ENCODE data around the gene NDUFS1. TPM values are rescaled to one million over a fixed set of nuclear protein-coding genes. Genes with fewer than 3 reads are reported as not detected.
"Not testable (repeated sequence)": the region's sequence is repeated elsewhere in the genome, so short reads cannot be mapped to it uniquely, and the experiment has no call there.

Gene NDUFS1
- total and polyA plus RNA-seq, 2 donors (not counting 1 experiment from before 2014, with no cell fraction given): 12.3 to 46.3 TPM

DNA sequence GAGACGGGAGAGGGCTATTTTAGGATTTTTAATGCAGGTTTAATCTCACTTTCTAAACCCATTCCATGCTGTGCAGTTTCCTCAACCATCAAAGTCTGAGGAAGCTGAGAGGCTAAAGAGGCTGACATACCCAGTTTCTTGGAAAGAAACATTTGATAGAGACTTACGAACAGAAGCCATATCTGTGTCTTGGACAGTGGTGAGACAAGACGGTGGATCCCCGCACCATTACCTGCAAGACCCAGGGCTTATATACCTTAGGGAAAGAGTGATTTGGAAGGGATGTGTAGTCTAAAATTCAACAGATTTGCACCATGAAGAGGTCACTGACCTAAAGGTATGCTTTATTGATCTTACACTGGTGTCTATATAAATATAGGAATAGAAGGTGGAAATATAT lies 13.9 kb upstream of the NDUFS1 start:
- Mint-ChIP-seq H3K27me3 (no peaks in the 10 kb centered on the region), H3K9me3 (ENCODE audit: insufficient read depth) (no peaks in the 10 kb centered on the region), H3K4me1 (no peaks in the 10 kb centered on the region), H3K4me3 (no peak overlapping the region), H3K27ac (no peak overlapping the region)
- WGBS (ENCODE audit: insufficient coverage): 100% methylated on average over 1 of the region's 4 CpGs
- Histone ChIP-seq H3K79me2 (ENCODE audit: control insufficient read depth, insufficient read depth, low read length) (no peaks in the 10 kb centered on the region), H3K4me2 (replicated peaks; ENCODE audit: low read depth, low read length, poor library complexity, severe bottlenecking) (no peak overlapping the region), H2AFZ (ENCODE audit: insufficient read depth, low read depth, low read length, poor library complexity, severe bottlenecking) (no peak overlapping the region), H3K4me1 (ENCODE audit: control insufficient read depth in 2 of 2, insufficient read depth in 2 of 2, low read length in 2 of 2) (no peaks in the 10 kb centered on the region), H3K27ac (ENCODE audit: low read length in 2 of 2) (no peak overlapping the region), H3K9ac (ENCODE audit: low read length) (no peak overlapping the region), H3K4me3 (ENCODE audit: control extremely low read depth in 1 of 5, extremely low read depth in 1 of 5, insufficient read depth in 1 of 5, low read depth in 2 of 5, low read length in 4 of 5) (no peak overlapping the region), H3K9me3 (ENCODE audit: control extremely low read depth in 1 of 3, control insufficient read depth in 2 of 3, insufficient read depth in 1 of 3, low read length in 2 of 3) (no peaks in the 10 kb centered on the region), H3K27me3 (replicated peaks in 1 of 4; ENCODE audit: control extremely low read depth in 1 of 4, control insufficient read depth in 3 of 4, insufficient read depth in 4 of 4, low read length in 3 of 4) (no peaks in the 10 kb centered on the region), H4K20me1 (ENCODE audit: control insufficient read depth, insufficient read depth, low read length, poor library complexity, severe bottlenecking) (no peaks in the 10 kb centered on the region), H3K36me3 (replicated peaks in 1 of 2; ENCODE audit: control extremely low read depth in 1 of 2, control insufficient read depth in 1 of 2, extremely low read depth in 1 of 2, insufficient read depth in 2 of 2, low read length in 1 of 2) (no peaks in the 10 kb centered on the region)
- intact Hi-C loops (cut with micrococcal nuclease): no loop called here
- TF ChIP-seq EZH2 (IDR thresholded peaks at IDR 0.05; ENCODE audit: borderline replicate concordance, insufficient read depth, low read depth, low read length, poor library complexity, severe bottlenecking) (no peak), CTCF (IDR thresholded peaks at IDR 0.05) (no peak)
- ATAC-seq (ENCODE audit: low read depth): no peak
- no peak for DNase-seq
- CTCF ChIA-PET: no interaction called here
- POLR2A ChIA-PET: no interaction called here

- H3K27me3 ChIP-seq (replicated peaks in 1 of 4; ENCODE audit: control extremely low read depth in 1 of 4, control insufficient read depth in 3 of 4, insufficient read depth in 4 of 4, low read length in 3 of 4); H3K36me3 ChIP-seq (replicated peaks in 1 of 2; ENCODE audit: control extremely low read depth in 1 of 2, control insufficient read depth in 1 of 2, extremely low read depth in 1 of 2, insufficient read depth in 2 of 2, low read length in 1 of 2); CTCF ChIA-PET; H3K4me2 ChIP-seq (replicated peaks; ENCODE audit: low read depth, low read length, poor library complexity, severe bottlenecking); H3K27ac Mint-ChIP-seq; H3K9me3 Mint-ChIP-seq (ENCODE audit: insufficient read depth); H3K4me1 Mint-ChIP-seq; H3K27ac ChIP-seq (ENCODE audit: low read length in 2 of 2); H3K4me3 Mint-ChIP-seq; H2AFZ ChIP-seq (ENCODE audit: insufficient read depth, low read depth, low read length, poor library complexity, severe bottlenecking); POLR2A ChIA-PET; H4K20me1 ChIP-seq (ENCODE audit: control insufficient read depth, insufficient read depth, low read length, poor library complexity, severe bottlenecking); H3K9me3 ChIP-seq (ENCODE audit: control extremely low read depth in 1 of 3, control insufficient read depth in 2 of 3, insufficient read depth in 1 of 3, low read length in 2 of 3); ATAC-seq (ENCODE audit: low read depth); intact Hi-C loops (cut with micrococcal nuclease); H3K79me2 ChIP-seq (ENCODE audit: control insufficient read depth, insufficient read depth, low read length); H3K4me1 ChIP-seq (ENCODE audit: control insufficient read depth in 2 of 2, insufficient read depth in 2 of 2, low read length in 2 of 2); H3K4me3 ChIP-seq (ENCODE audit: control extremely low read depth in 1 of 5, extremely low read depth in 1 of 5, insufficient read depth in 1 of 5, low read depth in 2 of 5, low read length in 4 of 5); DNase-seq; H3K9ac ChIP-seq (ENCODE audit: low read length); H3K27me3 Mint-ChIP-seq: not testable (repeated sequence)
- WGBS (ENCODE audit: insufficient coverage): 94% methylated on average over 8 of the region's 52 CpGs
Observed at GRCh38 chr2:206171624-206172397, 12.6 kb upstream of the NDUFS1 start.

DNA sequence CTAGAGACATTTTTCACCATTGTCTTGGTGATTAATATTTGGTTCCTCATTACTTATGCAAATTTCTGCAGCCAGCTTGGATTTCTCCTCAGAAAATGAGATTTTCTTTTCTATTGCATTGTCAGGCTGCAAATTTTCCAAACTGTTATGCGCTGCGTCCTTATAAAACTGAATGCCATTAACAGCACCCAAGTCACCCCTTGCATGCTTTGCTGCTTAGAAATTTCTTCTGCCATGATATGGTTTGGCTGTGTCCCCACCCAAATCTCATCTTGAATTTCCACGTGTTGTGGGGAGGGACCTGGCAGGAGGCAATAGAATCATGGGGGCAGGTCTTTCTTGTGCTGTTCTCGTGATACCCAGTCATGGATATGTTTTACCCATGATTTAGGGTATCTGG lies 9.0 kb upstream of the NDUFS1 start:
- H3K4me3 ChIP-seq (ENCODE audit: control extremely low read depth in 1 of 5, extremely low read depth in 1 of 5, insufficient read depth in 1 of 5, low read depth in 2 of 5, low read length in 4 of 5); intact Hi-C loops (cut with micrococcal nuclease); H3K79me2 ChIP-seq (ENCODE audit: control insufficient read depth, insufficient read depth, low read length); DNase-seq; H4K20me1 ChIP-seq (ENCODE audit: control insufficient read depth, insufficient read depth, low read length, poor library complexity, severe bottlenecking); ATAC-seq (ENCODE audit: low read depth); H3K27me3 Mint-ChIP-seq; H3K4me2 ChIP-seq (replicated peaks; ENCODE audit: low read depth, low read length, poor library complexity, severe bottlenecking); H3K27ac ChIP-seq (ENCODE audit: low read length in 2 of 2); H3K27me3 ChIP-seq (replicated peaks in 1 of 4; ENCODE audit: control extremely low read depth in 1 of 4, control insufficient read depth in 3 of 4, insufficient read depth in 4 of 4, low read length in 3 of 4); POLR2A ChIA-PET; H3K4me1 Mint-ChIP-seq; H3K9ac ChIP-seq (ENCODE audit: low read length); H3K9me3 Mint-ChIP-seq (ENCODE audit: insufficient read depth); H2AFZ ChIP-seq (ENCODE audit: insufficient read depth, low read depth, low read length, poor library complexity, severe bottlenecking); H3K4me1 ChIP-seq (ENCODE audit: control insufficient read depth in 2 of 2, insufficient read depth in 2 of 2, low read length in 2 of 2); H3K4me3 Mint-ChIP-seq; CTCF ChIA-PET; H3K36me3 ChIP-seq (replicated peaks in 1 of 2; ENCODE audit: control extremely low read depth in 1 of 2, control insufficient read depth in 1 of 2, extremely low read depth in 1 of 2, insufficient read depth in 2 of 2, low read length in 1 of 2); H3K9me3 ChIP-seq (ENCODE audit: control extremely low read depth in 1 of 3, control insufficient read depth in 2 of 3, insufficient read depth in 1 of 3, low read length in 2 of 3); H3K27ac Mint-ChIP-seq: not testable (repeated sequence)
- 100% methylated on average over 1 of the region's 4 CpGs for WGBS (ENCODE audit: insufficient coverage)

Data from B cell (primary cell).